ENCODE data around the gene ASCL4. TPM values are rescaled to one million over a fixed set of nuclear protein-coding genes. Genes with fewer than 3 reads are reported as not detected.

Gene ASCL4
- total and polyA plus RNA-seq, 10 donors = 0.03 to 0.13 (median 0.05) TPM; not detected in 7

GRCh38 chr12:107778383-107779025, 4.0 kb downstream of the ASCL4 start:
- intact Hi-C loops (cut with DNase I; ENCODE audit: low total_unique reads) = no loop called here
- 44 to 64% (median 47%) methylated on average over 11 of the region's 11 CpGs for WGBS, 5 donors

GRCh38 chr12:107779077-107779831, 4.8 kb downstream of the ASCL4 start:
- Histone ChIP-seq H3K4me1 (peaks cover 7 to 45% (median 15%) of the 10 kb centered on the region in 6 donors), H3K27ac (peak overlapping the region in 3 of 8 donors; percentile 51 to 62 (median 60)), H3K36me3 (no peaks in the 10 kb centered on the region), H3K27me3 (replicated peaks in 1 of 7) (peaks cover 0 to 42% (median 27%) of the 10 kb centered on the region in 7 donors), H3K9me3 (no peaks in the 10 kb centered on the region), H3K4me3 (no peak overlapping the region)
- intact Hi-C loops (cut with DNase I; ENCODE audit: low total_unique reads) = no loop called here
- DNase-seq = no peak
- TF ChIP-seq POLR2A (IDR thresholded peaks at IDR 0.05) = no peak
- TF ChIP-seq CTCF (IDR thresholded peaks at IDR 0.05 in 8 of 11, conservative IDR thresholded peaks at IDR 0.05 in 3 of 11) = no peak
- TF ChIP-seq POLR2AphosphoS5 (IDR thresholded peaks at IDR 0.05) = no peak
- 46 to 60% (median 49%) methylated on average over 7 of the region's 7 CpGs for WGBS, 5 donors

More at GRCh38 chr12:107778383-107779025, 4.0 kb downstream of the ASCL4 start:
- H3K4me3 ChIP-seq = no peak overlapping the region
- H3K27me3 ChIP-seq (replicated peaks in 1 of 7) = peaks cover 0 to 49% (median 33%) of the 10 kb centered on the region in 7 donors
- DNase-seq = no peak
- no peak for TF ChIP-seq CTCF (IDR thresholded peaks at IDR 0.05 in 8 of 11, conservative IDR thresholded peaks at IDR 0.05 in 3 of 11)
- no peak for TF ChIP-seq POLR2AphosphoS5 (IDR thresholded peaks at IDR 0.05)
- no peak for TF ChIP-seq POLR2A (IDR thresholded peaks at IDR 0.05)
- H3K9me3 ChIP-seq = no peaks in the 10 kb centered on the region
- H3K4me1 ChIP-seq = peaks cover 7 to 45% (median 15%) of the 10 kb centered on the region in 6 donors
- H3K27ac ChIP-seq = peak overlapping the region in 2 of 8 donors; percentile 51 to 60
- H3K36me3 ChIP-seq = no peaks in the 10 kb centered on the region

- no peak overlapping the region for H3K4me3 ChIP-seq
- H3K36me3 ChIP-seq = no peaks in the 10 kb centered on the region
- H3K27ac ChIP-seq = peak overlapping the region in 4 of 8 donors; percentile 22 to 62 (median 56)
- H3K27me3 ChIP-seq (replicated peaks in 1 of 7) = peaks cover 0 to 32% (median 16%) of the 10 kb centered on the region in 7 donors
- no peak for DNase-seq
- peaks cover 1 to 37% (median 11%) of the 10 kb centered on the region in 6 donors for H3K4me1 ChIP-seq
- TF ChIP-seq CTCF (IDR thresholded peaks at IDR 0.05 in 8 of 11, conservative IDR thresholded peaks at IDR 0.05 in 3 of 11) (no peak), POLR2A (IDR thresholded peaks at IDR 0.05) (no peak), POLR2AphosphoS5 (IDR thresholded peaks at IDR 0.05) (no peak)
- intact Hi-C loops (cut with DNase I; ENCODE audit: low total_unique reads) = no loop called here
- no peaks in the 10 kb centered on the region for H3K9me3 ChIP-seq
- 0 to 78% (median 47%) methylated on average over 1 of the region's 1 CpG for WGBS, 5 donors
These were observed 5.8 kb downstream of the ASCL4 start for GRCh38 chr12:107780298-107780697.

GRCh38 chr12:107782067-107782466, 7.6 kb downstream of the ASCL4 start:
- Histone ChIP-seq H3K4me3 (no peak overlapping the region), H3K4me1 (peaks cover 0 to 27% (median 7%) of the 10 kb centered on the region in 6 donors), H3K36me3 (no peaks in the 10 kb centered on the region), H3K27ac (no peak overlapping the region), H3K27me3 (replicated peaks in 1 of 7) (peaks cover 0 to 14% (median 0%) of the 10 kb centered on the region in 7 donors), H3K9me3 (no peaks in the 10 kb centered on the region)
- intact Hi-C loops (cut with DNase I; ENCODE audit: low total_unique reads) = no loop called here
- no peak for DNase-seq
- WGBS, 5 donors = 47 to 95% (median 68%) methylated on average over 2 of the region's 2 CpGs
- no peak for TF ChIP-seq POLR2A (IDR thresholded peaks at IDR 0.05)
- TF ChIP-seq POLR2AphosphoS5 (IDR thresholded peaks at IDR 0.05) = no peak
- no peak for TF ChIP-seq CTCF (IDR thresholded peaks at IDR 0.05 in 8 of 11, conservative IDR thresholded peaks at IDR 0.05 in 3 of 11)

Data from spleen (tissue), 11 donors.